Measurements from ENCODE around the gene PDCD6IP.
"Not testable (repeated sequence)": the region's sequence is repeated elsewhere in the genome, so short reads cannot be mapped to it uniquely, and the experiment has no call there.

PDCD6IP gene

DNA sequence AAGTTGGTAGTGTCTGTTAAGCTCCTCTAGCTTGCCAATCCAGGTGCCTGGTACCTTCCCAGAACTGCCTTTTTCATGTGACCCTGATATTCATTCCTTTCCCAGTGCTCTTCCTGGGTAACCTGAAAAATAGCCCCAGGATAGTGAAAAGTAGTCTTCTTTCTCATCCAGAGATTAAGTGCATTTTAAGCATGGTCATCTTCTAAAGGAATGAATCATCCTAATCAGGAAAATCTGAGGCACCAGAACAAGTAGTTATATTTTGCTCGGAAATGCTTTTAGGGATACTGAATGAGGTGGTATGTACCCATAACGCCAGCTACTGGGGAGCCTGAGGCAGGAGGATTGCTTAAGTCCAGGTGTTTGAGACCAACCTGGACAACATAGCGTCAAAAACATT is 23.1 kb upstream of the PDCD6IP start:
- H3K9ac ChIP-seq (ENCODE audit: low read length in 5 of 5): no peak overlapping the region
- no peak overlapping the region for H3K27ac ChIP-seq (ENCODE audit: low read depth, low read length)
- no peaks in the 10 kb centered on the region for H3K27me3 ChIP-seq (ENCODE audit: control insufficient read depth in 5 of 5, insufficient read depth in 4 of 5, low read length in 5 of 5)
- no peaks in the 10 kb centered on the region for H3K9me3 ChIP-seq (ENCODE audit: control insufficient read depth in 5 of 5, low read length in 5 of 5)
- no peak overlapping the region for H3K4me3 ChIP-seq (ENCODE audit: low read depth in 1 of 5, low read length in 5 of 5)
- no peaks in the 10 kb centered on the region for H3K4me1 ChIP-seq (ENCODE audit: control insufficient read depth in 5 of 5, insufficient read depth in 5 of 5, low read length in 5 of 5)
- no peaks in the 10 kb centered on the region for H3K36me3 ChIP-seq (ENCODE audit: control insufficient read depth in 5 of 5, insufficient read depth in 5 of 5, low read length in 5 of 5)

DNA sequence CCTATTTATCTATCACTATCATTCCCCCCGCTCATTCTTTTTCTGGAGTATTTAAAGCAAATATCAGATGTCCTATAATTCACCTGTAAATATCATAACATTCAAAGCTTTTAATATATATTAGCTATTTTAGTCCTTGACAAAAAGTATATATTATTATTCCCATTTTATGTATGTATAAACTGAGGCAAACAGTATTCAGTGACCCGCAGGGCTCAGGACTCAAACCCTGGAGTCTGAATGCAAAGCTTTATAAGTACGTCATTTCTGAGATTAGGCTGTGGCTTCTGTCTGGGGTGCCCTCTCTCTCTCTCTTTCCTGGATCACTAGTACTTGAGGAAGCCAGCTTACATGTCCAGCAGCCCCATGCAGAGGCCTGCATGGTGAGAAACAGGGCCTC is 20.4 kb upstream of the PDCD6IP start:
- no peak overlapping the region for H3K4me3 ChIP-seq (ENCODE audit: low read depth in 1 of 5, low read length in 5 of 5)
- no peaks in the 10 kb centered on the region for H3K36me3 ChIP-seq (ENCODE audit: control insufficient read depth in 5 of 5, insufficient read depth in 5 of 5, low read length in 5 of 5)
- no peaks in the 10 kb centered on the region for H3K27me3 ChIP-seq (ENCODE audit: control insufficient read depth in 5 of 5, insufficient read depth in 4 of 5, low read length in 5 of 5)
- no peaks in the 10 kb centered on the region for H3K4me1 ChIP-seq (ENCODE audit: control insufficient read depth in 5 of 5, insufficient read depth in 5 of 5, low read length in 5 of 5)
- no peak overlapping the region for H3K27ac ChIP-seq (ENCODE audit: low read depth, low read length)
- no peaks in the 10 kb centered on the region for H3K9me3 ChIP-seq (ENCODE audit: control insufficient read depth in 5 of 5, low read length in 5 of 5)
- H3K9ac ChIP-seq (ENCODE audit: low read length in 5 of 5): no peak overlapping the region

GRCh38 chr3:33779751-33780150 is 18.7 kb upstream of the PDCD6IP start:
- no peaks in the 10 kb centered on the region for H3K9me3 ChIP-seq (ENCODE audit: control insufficient read depth in 5 of 5, low read length in 5 of 5)
- H3K27me3 ChIP-seq (ENCODE audit: control insufficient read depth in 5 of 5, insufficient read depth in 4 of 5, low read length in 5 of 5): no peaks in the 10 kb centered on the region
- H3K4me1 ChIP-seq (ENCODE audit: control insufficient read depth in 5 of 5, insufficient read depth in 5 of 5, low read length in 5 of 5): no peaks in the 10 kb centered on the region
- no peak overlapping the region for H3K4me3 ChIP-seq (ENCODE audit: low read depth in 1 of 5, low read length in 5 of 5)
- H3K9ac ChIP-seq (ENCODE audit: low read length in 5 of 5): no peak overlapping the region
- H3K27ac ChIP-seq (ENCODE audit: low read depth, low read length): no peak overlapping the region
- H3K36me3 ChIP-seq (ENCODE audit: control insufficient read depth in 5 of 5, insufficient read depth in 5 of 5, low read length in 5 of 5): no peaks in the 10 kb centered on the region

GRCh38 chr3:33781413-33781812 is 17.0 kb upstream of the PDCD6IP start:
- H3K9me3 ChIP-seq (ENCODE audit: control insufficient read depth in 5 of 5, low read length in 5 of 5); H3K27ac ChIP-seq (ENCODE audit: low read depth, low read length); H3K36me3 ChIP-seq (ENCODE audit: control insufficient read depth in 5 of 5, insufficient read depth in 5 of 5, low read length in 5 of 5); H3K9ac ChIP-seq (ENCODE audit: low read length in 5 of 5); H3K4me1 ChIP-seq (ENCODE audit: control insufficient read depth in 5 of 5, insufficient read depth in 5 of 5, low read length in 5 of 5); H3K4me3 ChIP-seq (ENCODE audit: low read depth in 1 of 5, low read length in 5 of 5); H3K27me3 ChIP-seq (ENCODE audit: control insufficient read depth in 5 of 5, insufficient read depth in 4 of 5, low read length in 5 of 5): not testable (repeated sequence)

- Histone ChIP-seq H3K9me3 (ENCODE audit: control insufficient read depth in 5 of 5, low read length in 5 of 5) (no peaks in the 10 kb centered on the region), H3K36me3 (ENCODE audit: control insufficient read depth in 5 of 5, insufficient read depth in 5 of 5, low read length in 5 of 5) (no peaks in the 10 kb centered on the region), H3K27ac (ENCODE audit: low read depth, low read length) (no peak overlapping the region), H3K4me3 (ENCODE audit: low read depth in 1 of 5, low read length in 5 of 5) (peak overlapping the region in 3 of 5 donors; percentile 16 to 38 (median 37)), H3K27me3 (ENCODE audit: control insufficient read depth in 5 of 5, insufficient read depth in 4 of 5, low read length in 5 of 5) (peaks cover 0 to 3% (median 0%) of the 10 kb centered on the region in 5 donors), H3K4me1 (ENCODE audit: control insufficient read depth in 5 of 5, insufficient read depth in 5 of 5, low read length in 5 of 5) (peaks cover 0 to 6% (median 4%) of the 10 kb centered on the region in 5 donors), H3K9ac (ENCODE audit: low read length in 5 of 5) (peak overlapping the region in 1 of 5 donors; percentile 15)
Measured at GRCh38 chr3:33786565-33787327, 11.7 kb upstream of the PDCD6IP start.

DNA sequence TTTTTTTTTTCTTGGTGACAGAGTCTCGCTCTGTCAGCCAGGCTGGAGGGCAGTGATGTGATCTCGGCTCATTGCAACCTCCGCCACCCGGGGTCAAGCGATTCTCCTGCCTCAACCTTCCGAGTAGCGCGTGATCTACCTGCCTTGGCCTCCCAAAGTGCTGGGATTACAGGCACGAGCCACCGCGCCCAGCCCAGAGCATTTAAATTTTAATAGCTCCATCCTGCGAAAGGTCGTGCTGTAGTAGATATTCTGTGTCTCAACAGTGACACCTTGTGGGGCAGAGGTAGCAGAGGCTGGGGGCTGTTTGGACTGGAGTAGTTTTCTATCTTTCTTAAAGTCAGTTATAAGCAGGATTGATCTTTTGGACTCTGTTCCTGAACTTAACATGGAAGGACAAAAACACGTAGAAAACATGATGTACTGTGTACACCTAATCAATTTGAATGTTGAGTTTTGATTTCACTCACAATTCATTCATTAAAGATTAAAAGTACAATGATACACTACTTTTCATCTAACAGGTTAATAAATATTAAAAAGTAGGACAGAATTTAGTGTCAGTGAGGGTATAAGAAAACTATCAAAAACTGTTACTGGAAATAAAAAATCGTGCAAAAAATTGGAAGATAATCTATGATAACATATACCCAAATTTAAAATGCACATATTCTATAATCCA is 11.0 kb upstream of the PDCD6IP start:
- H3K9me3 ChIP-seq (ENCODE audit: control insufficient read depth in 5 of 5, low read length in 5 of 5): no peaks in the 10 kb centered on the region
- H3K4me1 ChIP-seq (ENCODE audit: control insufficient read depth in 5 of 5, insufficient read depth in 5 of 5, low read length in 5 of 5): peaks cover 0 to 6% (median 4%) of the 10 kb centered on the region in 5 donors
- peak overlapping the region in 4 of 5 donors; percentile 16 to 52 (median 38) for H3K4me3 ChIP-seq (ENCODE audit: low read depth in 1 of 5, low read length in 5 of 5)
- H3K36me3 ChIP-seq (ENCODE audit: control insufficient read depth in 5 of 5, insufficient read depth in 5 of 5, low read length in 5 of 5): no peaks in the 10 kb centered on the region
- H3K27ac ChIP-seq (ENCODE audit: low read depth, low read length): no peak overlapping the region
- H3K27me3 ChIP-seq (ENCODE audit: control insufficient read depth in 5 of 5, insufficient read depth in 4 of 5, low read length in 5 of 5): peaks cover 0 to 3% (median 0%) of the 10 kb centered on the region in 5 donors
- peak overlapping the region in 1 of 5 donors; percentile 15 for H3K9ac ChIP-seq (ENCODE audit: low read length in 5 of 5)

DNA sequence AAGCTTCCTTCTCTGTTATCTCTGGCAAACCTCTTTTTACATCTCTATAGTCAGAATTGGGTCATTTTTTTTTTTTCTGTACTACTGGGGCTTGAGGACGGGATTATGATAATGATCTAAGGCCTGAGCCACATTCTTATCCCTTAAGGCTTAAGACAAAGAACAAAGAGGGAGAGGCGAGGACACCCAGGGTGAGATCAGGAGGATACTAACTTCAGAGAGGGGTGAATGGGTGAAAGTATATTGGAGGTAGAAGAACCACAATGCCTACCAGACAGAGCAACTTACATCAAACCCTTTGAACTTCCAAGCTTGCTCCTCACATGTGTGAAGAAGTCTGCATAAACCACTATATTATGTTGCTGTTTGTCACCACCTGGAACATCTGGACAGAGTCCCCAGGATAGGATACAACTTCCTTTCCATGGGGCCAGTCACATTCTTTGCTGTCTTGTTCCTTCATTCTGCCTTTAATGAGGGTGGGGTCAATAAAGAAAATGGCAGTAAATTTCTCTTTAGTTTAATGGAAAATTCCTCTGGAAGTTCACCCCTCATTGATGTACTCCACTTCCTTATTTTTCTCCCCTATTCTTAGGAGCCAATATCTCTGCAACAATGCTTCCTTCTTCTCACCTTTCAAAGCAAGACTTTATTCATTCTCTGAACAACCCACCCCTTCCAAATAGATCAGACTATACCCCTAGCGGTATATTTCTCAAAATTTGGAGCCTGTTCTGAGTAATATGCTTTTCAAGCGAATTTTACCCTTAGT is 9.1 kb upstream of the PDCD6IP start:
- Histone ChIP-seq H3K36me3 (ENCODE audit: control insufficient read depth in 5 of 5, insufficient read depth in 5 of 5, low read length in 5 of 5) (no peaks in the 10 kb centered on the region), H3K9me3 (ENCODE audit: control insufficient read depth in 5 of 5, low read length in 5 of 5) (no peaks in the 10 kb centered on the region), H3K27ac (ENCODE audit: low read depth, low read length) (no peak overlapping the region), H3K4me1 (ENCODE audit: control insufficient read depth in 5 of 5, insufficient read depth in 5 of 5, low read length in 5 of 5) (peaks cover 0 to 6% (median 4%) of the 10 kb centered on the region in 5 donors), H3K27me3 (ENCODE audit: control insufficient read depth in 5 of 5, insufficient read depth in 4 of 5, low read length in 5 of 5) (peaks cover 0 to 3% (median 0%) of the 10 kb centered on the region in 5 donors), H3K9ac (ENCODE audit: low read length in 5 of 5) (no peak overlapping the region), H3K4me3 (ENCODE audit: low read depth in 1 of 5, low read length in 5 of 5) (no peak overlapping the region)

GRCh38 chr3:33790091-33790490 is 8.3 kb upstream of the PDCD6IP start:
- H3K27me3 ChIP-seq (ENCODE audit: control insufficient read depth in 5 of 5, insufficient read depth in 4 of 5, low read length in 5 of 5): peaks cover 0 to 3% (median 0%) of the 10 kb centered on the region in 5 donors
- no peak overlapping the region for H3K9ac ChIP-seq (ENCODE audit: low read length in 5 of 5)
- H3K9me3 ChIP-seq (ENCODE audit: control insufficient read depth in 5 of 5, low read length in 5 of 5): no peaks in the 10 kb centered on the region
- H3K36me3 ChIP-seq (ENCODE audit: control insufficient read depth in 5 of 5, insufficient read depth in 5 of 5, low read length in 5 of 5): no peaks in the 10 kb centered on the region
- no peak overlapping the region for H3K27ac ChIP-seq (ENCODE audit: low read depth, low read length)
- no peak overlapping the region for H3K4me3 ChIP-seq (ENCODE audit: low read depth in 1 of 5, low read length in 5 of 5)
- H3K4me1 ChIP-seq (ENCODE audit: control insufficient read depth in 5 of 5, insufficient read depth in 5 of 5, low read length in 5 of 5): peaks cover 0 to 6% (median 4%) of the 10 kb centered on the region in 5 donors

GRCh38 chr3:33791477-33792166 is 6.8 kb upstream of the PDCD6IP start:
- Histone ChIP-seq H3K9ac (ENCODE audit: low read length in 5 of 5) (no peak overlapping the region), H3K4me1 (ENCODE audit: control insufficient read depth in 5 of 5, insufficient read depth in 5 of 5, low read length in 5 of 5) (peaks cover 0 to 6% (median 4%) of the 10 kb centered on the region in 5 donors), H3K27me3 (ENCODE audit: control insufficient read depth in 5 of 5, insufficient read depth in 4 of 5, low read length in 5 of 5) (peaks cover 0 to 3% (median 0%) of the 10 kb centered on the region in 5 donors), H3K27ac (ENCODE audit: low read depth, low read length) (no peak overlapping the region), H3K4me3 (ENCODE audit: low read depth in 1 of 5, low read length in 5 of 5) (no peak overlapping the region), H3K9me3 (ENCODE audit: control insufficient read depth in 5 of 5, low read length in 5 of 5) (no peaks in the 10 kb centered on the region), H3K36me3 (ENCODE audit: control insufficient read depth in 5 of 5, insufficient read depth in 5 of 5, low read length in 5 of 5) (no peaks in the 10 kb centered on the region)

Measured in subcutaneous abdominal adipose tissue (tissue), 5 donors.